SKM-1 treated with dmso at 0.1 percent for 144 hours (cell line): Measurements from ENCODE around the gene SLC35F3.
"Not testable (repeated sequence)": the region's sequence is repeated elsewhere in the genome, so short reads cannot be mapped to it uniquely, and the experiment has no call there.

Source experiments
- DNase-seq: peaks from one replicate; lab custom pipeline; 2025; ENCODE audit not compliant: unreplicated experiment; lab: John Stamatoyannopoulos, UW

The SLC35F3 gene

GRCh38 chr1:234176847-234177246, 272.4 kb downstream of the SLC35F3 start:
- not testable (repeated sequence) for DNase-seq

GRCh38 chr1:234185438-234185837, 281.0 kb downstream of the SLC35F3 start:
- DNase-seq, result no peak

- no peak for DNase-seq
Observed at GRCh38 chr1:234186037-234186688, 281.7 kb downstream of the SLC35F3 start.

- no peak for DNase-seq
Observed at GRCh38 chr1:234188454-234188792, 283.9 kb downstream of the SLC35F3 start.

DNA sequence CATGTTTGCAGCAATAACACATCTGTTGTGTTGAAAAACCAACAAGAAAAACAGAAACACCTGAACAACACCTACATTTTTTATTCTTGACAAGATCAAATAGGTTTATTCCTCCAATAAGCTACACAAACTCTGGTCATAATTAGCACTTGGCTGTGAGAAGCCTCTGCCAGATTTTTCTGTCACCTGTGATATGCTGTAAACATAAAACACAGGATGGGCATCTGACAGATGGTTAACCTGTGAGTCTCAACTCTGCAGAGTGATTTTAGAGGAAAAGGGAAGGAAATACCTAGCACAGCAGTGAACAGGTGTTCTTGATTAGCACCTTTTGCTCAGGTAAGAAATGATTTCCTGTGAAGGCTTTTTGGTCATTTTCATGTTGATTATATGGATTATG, 293.4 kb downstream of the SLC35F3 start:
- DNase-seq, result no peak

- DNase-seq, result no peak
Observed at GRCh38 chr1:234199476-234200127, 295.1 kb downstream of the SLC35F3 start.

- DNase-seq, result no peak
Observed at GRCh38 chr1:234200566-234200965, 296.1 kb downstream of the SLC35F3 start.

DNA sequence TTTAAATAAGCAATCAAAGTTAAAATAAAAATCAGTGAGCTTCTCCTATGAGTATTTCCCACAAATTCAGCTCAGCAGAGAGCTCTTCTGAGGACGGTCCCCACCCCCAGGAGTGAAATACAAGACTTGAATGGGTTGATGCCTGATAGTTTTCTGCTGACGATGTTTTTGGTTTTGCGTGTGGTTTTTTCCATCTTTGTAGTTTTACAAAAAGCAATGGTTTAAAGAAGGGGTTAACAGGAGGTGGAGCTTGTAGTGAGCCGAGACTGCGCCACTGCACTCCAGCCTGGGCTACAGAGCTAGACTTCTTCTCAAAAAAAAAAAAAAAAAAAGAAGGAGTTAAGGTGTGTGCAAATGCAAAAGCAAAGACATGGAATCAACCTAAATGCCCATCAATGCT, 297.1 kb downstream of the SLC35F3 start:
- no peak for DNase-seq

- no peak for DNase-seq
Observed at GRCh38 chr1:234205966-234206365, 301.5 kb downstream of the SLC35F3 start.

- DNase-seq, result no peak
Observed at GRCh38 chr1:234206651-234207284, 302.3 kb downstream of the SLC35F3 start.

DNA sequence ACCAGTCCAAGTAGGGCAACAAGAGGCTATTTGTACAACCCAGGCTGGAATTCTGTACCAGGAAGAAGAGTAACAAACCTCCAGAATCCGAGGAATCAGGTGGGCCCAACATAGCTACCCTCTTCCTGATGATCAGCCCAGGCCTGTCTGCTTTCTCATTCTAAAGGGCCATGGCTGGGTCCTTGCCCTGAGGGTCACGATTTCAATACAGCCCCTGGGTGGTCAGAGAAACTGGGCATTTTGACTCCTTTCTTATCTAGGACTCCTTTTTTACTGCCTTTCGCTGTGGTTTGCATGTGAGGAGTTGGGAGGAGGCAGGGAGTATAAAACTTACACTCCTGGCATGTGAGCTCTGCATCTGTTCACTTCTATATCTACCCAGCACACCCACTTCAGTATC, 303.9 kb downstream of the SLC35F3 start:
- DNase-seq, result no peak

GRCh38 chr1:234208791-234209190, 304.3 kb downstream of the SLC35F3 start:
- no peak for DNase-seq

DNA sequence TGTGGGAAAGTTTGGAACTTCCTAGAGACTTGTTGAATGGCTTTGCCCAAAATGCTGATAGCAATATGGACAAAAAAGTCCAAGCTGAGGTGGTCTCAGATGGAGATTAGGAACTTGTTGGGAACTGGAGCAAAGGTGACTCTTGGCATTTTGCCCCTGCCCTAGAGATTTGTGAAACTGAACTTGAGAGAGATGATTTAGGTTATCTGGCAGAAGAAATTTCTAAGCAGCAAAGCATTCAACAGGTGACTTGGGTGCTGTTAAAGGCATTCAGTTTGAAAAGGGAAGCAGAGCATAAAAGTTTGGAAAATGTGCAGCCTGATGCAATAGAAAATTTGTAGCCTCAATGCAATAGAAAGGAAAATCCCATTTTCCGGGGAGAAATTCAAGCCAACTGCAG, 306.0 kb downstream of the SLC35F3 start:
- DNase-seq, result not testable (repeated sequence)

GRCh38 chr1:234211855-234212254, 307.4 kb downstream of the SLC35F3 start:
- not testable (repeated sequence) for DNase-seq

GRCh38 chr1:234212764-234213657, 308.5 kb downstream of the SLC35F3 start:
- DNase-seq, result peak; percentile 90

DNA sequence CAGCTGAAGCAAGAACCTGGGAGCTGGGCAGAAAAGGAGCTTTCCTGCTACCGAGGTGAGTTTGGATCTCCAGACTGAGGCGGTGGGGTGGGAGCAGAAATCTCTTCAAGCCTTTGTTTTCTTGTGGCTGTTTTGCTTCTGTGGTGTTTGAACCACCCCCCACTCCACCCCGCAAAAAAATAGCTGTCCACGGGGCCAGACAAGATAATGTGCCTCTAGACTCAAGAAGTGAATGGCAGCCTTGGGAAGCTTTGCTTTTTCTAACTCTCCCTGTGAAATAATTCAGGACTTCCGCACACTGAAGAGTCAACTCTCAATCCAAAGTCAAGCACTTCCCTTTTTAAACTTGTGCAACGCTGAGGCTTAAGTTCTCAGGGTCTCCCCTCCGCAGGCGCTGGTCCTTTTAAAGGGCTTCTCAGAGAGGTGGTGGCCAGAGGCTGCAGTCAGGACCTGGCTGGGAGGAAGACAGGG, 309.2 kb downstream of the SLC35F3 start:
- DNase-seq, result peak; percentile 91

GRCh38 chr1:234214129-234214910, 309.8 kb downstream of the SLC35F3 start:
- DNase-seq, result peak; percentile 89

DNA sequence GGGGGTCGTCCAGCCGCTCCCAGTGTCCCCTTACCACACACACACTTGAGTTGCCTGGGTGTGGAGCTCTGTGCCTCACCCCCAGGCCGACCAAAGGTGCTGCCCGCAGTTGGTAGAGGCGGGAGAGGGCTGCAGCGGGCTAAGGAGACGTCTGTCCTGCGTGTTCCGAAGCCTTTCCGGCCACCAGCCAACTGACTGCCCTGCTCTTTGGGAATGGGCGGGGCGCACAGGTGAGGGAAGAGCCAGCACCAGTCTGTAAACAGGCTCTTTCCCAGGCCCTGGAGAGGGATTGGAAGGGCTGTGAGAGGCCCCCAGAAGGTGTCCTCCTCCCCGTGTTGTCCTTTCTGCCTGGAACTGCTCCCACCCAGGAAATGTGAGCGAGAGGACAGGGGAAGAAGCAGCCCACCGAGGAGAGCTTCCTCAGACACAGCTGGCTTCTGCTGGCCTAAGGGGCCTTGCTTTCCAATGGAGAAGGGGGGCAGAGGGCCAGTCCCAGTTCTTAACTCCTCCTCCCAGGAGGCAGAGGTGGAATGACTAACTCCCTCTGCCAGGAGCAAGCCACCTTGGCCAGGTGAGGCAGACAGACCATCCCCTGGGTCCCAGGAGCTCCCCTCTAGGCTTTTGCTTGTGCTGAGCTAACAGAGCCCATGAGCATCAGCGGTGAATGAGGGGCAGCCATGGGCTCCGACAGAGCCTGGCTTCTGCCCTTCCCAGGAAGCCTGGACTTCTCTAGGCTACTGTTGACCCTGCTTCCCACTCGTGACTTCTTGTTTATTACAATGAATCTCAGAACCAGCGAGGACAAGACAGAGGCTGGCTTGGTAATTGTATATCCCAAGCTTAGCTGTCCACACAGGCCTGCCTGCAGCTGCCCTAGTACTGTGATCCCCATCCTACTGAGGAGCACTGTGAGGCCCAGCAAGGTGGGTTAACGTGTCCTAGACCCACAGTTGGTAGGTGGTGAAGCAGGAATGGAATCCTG, 310.7 kb downstream of the SLC35F3 start:
- no peak for DNase-seq

DNA sequence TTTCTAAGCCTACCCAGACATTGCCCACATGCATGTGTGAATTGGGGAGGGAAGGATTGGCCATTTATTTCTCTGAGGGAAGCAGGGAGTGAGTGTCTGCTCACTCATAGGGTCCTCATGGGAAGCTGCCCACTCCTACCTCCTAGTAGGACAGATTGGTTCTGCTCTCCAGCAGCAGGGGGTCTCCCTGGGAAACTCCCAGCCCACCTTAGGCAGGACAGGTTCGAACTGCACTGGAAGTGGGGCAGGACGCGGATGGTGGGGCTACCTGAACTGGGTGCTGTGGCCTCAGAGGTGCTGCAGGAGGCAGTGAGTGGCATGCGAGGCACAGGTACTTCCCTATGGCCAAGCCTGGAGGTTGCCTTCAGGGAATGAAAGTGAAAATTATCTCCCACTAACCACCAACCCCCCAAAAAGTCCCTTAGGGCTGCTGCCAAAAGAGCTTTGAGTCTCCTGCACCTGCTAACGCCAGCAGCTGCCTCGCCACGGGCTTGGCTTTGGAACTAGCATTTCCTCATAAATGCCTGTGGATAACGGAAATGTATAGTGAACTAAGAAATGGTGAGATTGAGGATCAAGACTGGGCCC, 311.7 kb downstream of the SLC35F3 start:
- no peak for DNase-seq
